HepG2 (cell line): ENCODE data around the gene CLDN7. TPM values are rescaled to one million over a fixed set of nuclear protein-coding genes. Genes with fewer than 3 reads are reported as not detected.
A peak's percentile ranks its signal among the peaks of the same experiment; 100 is the strongest.

ENCODE experiments used
- ARID2 ChIP-seq: sonication (generic); formaldehyde crosslinking; IDR thresholded peaks from 2 replicates; pipeline ENCODE4 v1.8.1; 2022; ENCODE audit warnings: mild to moderate bottlenecking, missing genetic modification reagents, borderline replicate concordance
- ASH2L ChIP-seq: fragments of 300-600, 200-600 bp; sonication (generic); IDR thresholded peaks from 2 replicates; pipeline ENCODE4 v1.7.0; 2017; ENCODE audit warnings: low read depth, mild to moderate bottlenecking, moderate library complexity, mixed read lengths, low read length; ENCODE audit not compliant: insufficient read length
- GMEB2 ChIP-seq: IDR thresholded peaks from 2 replicates; pipeline ENCODE4 v1.6.1; 2016; ENCODE audit warnings: missing biosample characterization, missing genetic modification reagents, low read depth
- KDM3A ChIP-seq: IDR thresholded peaks from 2 replicates; pipeline ENCODE4 v1.6.1; 2018; ENCODE audit warnings: low read depth, missing compliant biosample characterization
- MIER3 ChIP-seq: IDR thresholded peaks from 2 replicates; pipeline ENCODE4 v1.6.1; 2016; ENCODE audit warnings: missing compliant biosample characterization, borderline replicate concordance
- NFYB ChIP-seq: sonication (generic); formaldehyde crosslinking; IDR thresholded peaks from 2 replicates; pipeline ENCODE4 v1.4.0; 2020; ENCODE audit warnings: missing genetic modification reagents
- PAF1 ChIP-seq: IDR thresholded peaks from 2 replicates; pipeline ENCODE4 v1.6.1; 2016; ENCODE audit warnings: missing genetic modification reagents, missing compliant biosample characterization
- POGK ChIP-seq: sonication (generic); formaldehyde crosslinking; conservative IDR thresholded peaks from 2 replicates; pipeline ENCODE4 v1.8.0; 2022; ENCODE audit warnings: mild to moderate bottlenecking, moderate library complexity, missing genetic modification reagents
- REPIN1 ChIP-seq: sonication (generic); formaldehyde crosslinking; IDR thresholded peaks from 2 replicates; pipeline ENCODE4 v1.8.0; 2022; ENCODE audit warnings: missing genetic modification reagents, low read depth, mild to moderate bottlenecking, borderline replicate concordance
- SNAPC5 ChIP-seq: sonication (generic); formaldehyde crosslinking; IDR thresholded peaks from 2 replicates; pipeline ENCODE4 v1.8.1; 2023; ENCODE audit warnings: mild to moderate bottlenecking, missing genetic modification reagents, borderline replicate concordance
- SP5 ChIP-seq: IDR thresholded peaks from 2 replicates; pipeline ENCODE4 v1.6.1; 2016; ENCODE audit warnings: low read depth, borderline replicate concordance
- TBX3 ChIP-seq: fragments of 450-650 bp; IDR thresholded peaks from 2 replicates; pipeline ENCODE4 v1.6.1; 2017; ENCODE audit warnings: antibody characterized with exemption, mild to moderate bottlenecking, inconsistent platforms, borderline replicate concordance
- ZNF234 ChIP-seq: sonication (generic); formaldehyde crosslinking; conservative IDR thresholded peaks from 2 replicates; pipeline ENCODE4 v1.5.1; 2020; ENCODE audit warnings: mild to moderate bottlenecking, missing genetic modification reagents
- ZNF383 ChIP-seq: sonication (generic); formaldehyde crosslinking; IDR thresholded peaks from 2 replicates; pipeline ENCODE4 v1.4.0; 2020; ENCODE audit warnings: missing genetic modification reagents, mild to moderate bottlenecking, borderline replicate concordance
- ZNF501 ChIP-seq: sonication (generic); formaldehyde crosslinking; IDR thresholded peaks from 2 replicates; pipeline ENCODE4 v1.5.1; 2020; ENCODE audit warnings: mild to moderate bottlenecking, moderate library complexity, missing genetic modification reagents
- ZNF609 ChIP-seq: sonication (generic); formaldehyde crosslinking; IDR thresholded peaks from 2 replicates; pipeline ENCODE4 v1.4.0; 2020; ENCODE audit warnings: mild to moderate bottlenecking, missing genetic modification reagents, borderline replicate concordance
- ZNF615 ChIP-seq: sonication (generic); formaldehyde crosslinking; IDR thresholded peaks from 2 replicates; pipeline ENCODE4 v1.5.0; 2020; ENCODE audit warnings: mild to moderate bottlenecking, missing genetic modification reagents, borderline replicate concordance
- ZNF784 ChIP-seq: sonication (generic); formaldehyde crosslinking; IDR thresholded peaks from 2 replicates; pipeline ENCODE4 v1.5.1; 2020; ENCODE audit warnings: missing genetic modification reagents, mild to moderate bottlenecking, borderline replicate concordance
- ZNF790 ChIP-seq: sonication (generic); formaldehyde crosslinking; IDR thresholded peaks from 2 replicates; pipeline ENCODE4 v1.8.0; 2022; ENCODE audit warnings: missing genetic modification reagents, mild to moderate bottlenecking, borderline replicate concordance
- polyA plus RNA-seq, 8 experiments: library from polyadenylated mRNA; depleted of rRNA in 3 of 8; stranded (reverse) in 7 of 8; unstranded in 1 of 8; fragments of >200 nt; fragmentation: Illumina TruSeq in 4 of 8; extraction: Trizol in 4 of 8; gene quantifications; 2 replicates each; pipeline versions ENCODE4 v1.2.1 to v1.2.3, GENCODE V29; 2011 to 2016; ENCODE audit warnings: low read depth in 4 of 8, missing spikeins in 1 of 8, mixed read lengths in 1 of 8; ENCODE audit not compliant: insufficient read depth in 1 of 8
- total RNA-seq, 5 experiments: library from RNA; depleted of rRNA; stranded (reverse); fragments of >200 nt; fragmentation: Illumina TruSeq; extraction: Trizol; gene quantifications; 2 replicates each; pipeline ENCODE4 v1.2.3, GENCODE V29; 2016; ENCODE audit warnings: low read depth in 1 of 5

Gene CLDN7
- total and polyA plus RNA-seq, 2 of the 13 experiments (the other 11 are each of a cell fraction or from before 2014, with no cell fraction given): not detected

- peak; percentile 85 for TF ChIP-seq ZNF609 (CRISPR knock-in tag)
- TF ChIP-seq SNAPC5 (CRISPR knock-in tag): no peak
- no peak for TF ChIP-seq GMEB2 (CRISPR knock-in tag)
- TF ChIP-seq REPIN1 (CRISPR knock-in tag): peak; percentile 68
- TF ChIP-seq POGK (CRISPR knock-in tag): peak; percentile 75
- TF ChIP-seq ZNF501 (CRISPR knock-in tag): peak; percentile 92
- peak; percentile 35; the same call in 1 of the 2 replicates for TF ChIP-seq NFYB (CRISPR knock-in tag)
- no peak for TF ChIP-seq ZNF615
- TF ChIP-seq ZNF234 (CRISPR knock-in tag): peak; percentile 84; the same call in 1 of the 2 replicates
- peak; percentile 89 for TF ChIP-seq ASH2L
- TF ChIP-seq KDM3A (CRISPR knock-in tag): peak; percentile 52; the same call in 1 of the 2 replicates
- no peak for TF ChIP-seq ARID2 (CRISPR knock-in tag)
- 0 out of 2 replicates have a peak, but pooled peaks have one; percentile 46 for TF ChIP-seq SP5 (CRISPR knock-in tag)
- TF ChIP-seq TBX3: peak; percentile 37; the same call in 1 of the 2 replicates
- 0 out of 2 replicates have a peak, but pooled peaks have one; percentile 66 for TF ChIP-seq ZNF790 (CRISPR knock-in tag)
- TF ChIP-seq PAF1 (CRISPR knock-in tag): no peak
- peak; percentile 42; the same call in 1 of the 2 replicates for TF ChIP-seq MIER3
- TF ChIP-seq ZNF383 (CRISPR knock-in tag): no peak
- TF ChIP-seq ZNF784 (CRISPR knock-in tag): no peak
Observed at GRCh38 chr17:7252176-7253043, 9.9 kb downstream of the CLDN7 start, which contains the start of gene ELP5 (continued).
